Epidermal melanocyte (primary cell): ENCODE measurements around the gene EPS8.

Source experiments
- DNase-seq: peaks from one replicate; pipeline ENCODE4 v3.0.0; 2011; ENCODE audit warnings: low spot score; ENCODE audit not compliant: insufficient read length

EPS8 gene

GRCh38 chr12:15693228-15693911 lies 95.8 kb downstream of the EPS8 start:
- DNase-seq: no peak

GRCh38 chr12:15691388-15691787 lies 97.8 kb downstream of the EPS8 start:
- no peak for DNase-seq

GRCh38 chr12:15690320-15690719 lies 98.9 kb downstream of the EPS8 start:
- no peak for DNase-seq

- no peak for DNase-seq
Measured at GRCh38 chr12:15689751-15690191, 99.4 kb downstream of the EPS8 start.

GRCh38 chr12:15688838-15689625 lies 100.2 kb downstream of the EPS8 start:
- DNase-seq: no peak

GRCh38 chr12:15688202-15688736 lies 100.9 kb downstream of the EPS8 start:
- no peak for DNase-seq

GRCh38 chr12:15687583-15687982 lies 101.6 kb downstream of the EPS8 start:
- no peak for DNase-seq

- no peak for DNase-seq
Measured at GRCh38 chr12:15684896-15685658, 104.1 kb downstream of the EPS8 start.

- DNase-seq: no peak
Measured at GRCh38 chr12:15682826-15683225, 106.4 kb downstream of the EPS8 start.

GRCh38 chr12:15679151-15679550 lies 110.0 kb downstream of the EPS8 start:
- DNase-seq: no peak

GRCh38 chr12:15677726-15678201 lies 111.4 kb downstream of the EPS8 start:
- no peak for DNase-seq

GRCh38 chr12:15677228-15677627 lies 112.0 kb downstream of the EPS8 start:
- DNase-seq: no peak

- no peak for DNase-seq
Measured at GRCh38 chr12:15672671-15673270, 116.4 kb downstream of the EPS8 start.

GRCh38 chr12:15670756-15671155 lies 118.4 kb downstream of the EPS8 start:
- no peak for DNase-seq

- DNase-seq: no peak
Measured at GRCh38 chr12:15669256-15669948, 119.8 kb downstream of the EPS8 start.

GRCh38 chr12:15664491-15664890 lies 124.7 kb downstream of the EPS8 start:
- no peak for DNase-seq

- peak; percentile 46 for DNase-seq
Measured at GRCh38 chr12:15662983-15663659, 126.1 kb downstream of the EPS8 start.

- DNase-seq: no peak
Measured at GRCh38 chr12:15662303-15662980, 126.7 kb downstream of the EPS8 start.

- DNase-seq: no peak
Measured at GRCh38 chr12:15651371-15651770, 137.8 kb downstream of the EPS8 start.
